Measurements from ENCODE around the gene TMCO5A. TPM values are rescaled to one million over a fixed set of nuclear protein-coding genes. Genes with fewer than 3 reads are reported as not detected.

Gene TMCO5A
- total and polyA plus RNA-seq, 2 donors (not counting 3 experiments of a cell fraction or from before 2014, with no cell fraction given), result not detected

GRCh38 chr15:37891766-37892368, 42.6 kb upstream of the TMCO5A start:
- H3K27ac ChIP-seq (ENCODE audit: insufficient read depth, low read depth, low read length), result no peak overlapping the region
- FAIRE-seq, result peak; percentile 72

More at GRCh38 chr15:37891766-37892368, 42.6 kb upstream of the TMCO5A start:
- Histone ChIP-seq H4K20me1 (replicated peaks; ENCODE audit: control insufficient read depth, extremely low read depth, insufficient read depth, low read length) (no peaks in the 10 kb centered on the region), H3K4me2 (ENCODE audit: insufficient read depth, low read length) (no peak overlapping the region), H2AFZ (ENCODE audit: low read depth, low read length) (no peak overlapping the region), H3K4me3 (replicated peaks in 1 of 3; ENCODE audit: insufficient read depth in 1 of 3, low read depth in 1 of 3, low read length in 3 of 3) (no peak overlapping the region), H3K36me3 (ENCODE audit: control insufficient read depth in 2 of 2, extremely low read depth in 1 of 2, insufficient read depth in 2 of 2, low read length in 2 of 2) (no peaks in the 10 kb centered on the region), H3K9ac (replicated peaks; ENCODE audit: extremely low read depth, insufficient read depth, low read length) (no peak overlapping the region), H3K9me1 (replicated peaks; ENCODE audit: control insufficient read depth, extremely low read depth, insufficient read depth, low read length) (no peaks in the 10 kb centered on the region), H3K79me2 (ENCODE audit: control insufficient read depth, insufficient read depth, low read length) (no peaks in the 10 kb centered on the region), H3K4me1 (ENCODE audit: control insufficient read depth, extremely low read depth, insufficient read depth, low read length) (peaks cover 3% of the 10 kb centered on the region), H3K27me3 (ENCODE audit: control insufficient read depth in 2 of 2, insufficient read depth in 2 of 2, low read length in 2 of 2) (peaks cover 8 to 53% of the 10 kb centered on the region in 2 experiments), H3K9me3 (replicated peaks; ENCODE audit: control insufficient read depth, insufficient read depth, low read length) (no peaks in the 10 kb centered on the region)
- POLR2A ChIA-PET, result no interaction called here
- DNase-seq (ENCODE audit: low read depth, low spot score), result peak; percentile 46
- CTCF ChIA-PET, result interaction anchor here (0.9 to 3.7 kb wide), 18 partner anchors 10 to 1008 kb away, joined by 3 to 55 read pairs (median 4); no protein-coding TSS in a partner anchor
- TF ChIP-seq POLR2AphosphoS5 (IDR thresholded peaks at IDR 0.05; ENCODE audit: insufficient read depth, low read depth, low read length) (no peak), CTCF (IDR thresholded peaks at IDR 0.05; ENCODE audit: extremely low read depth in 1 of 2, insufficient read depth in 1 of 2, low read depth in 1 of 2, low read length in 2 of 2) (peak; percentile 62 to 71)
- BruUV-seq (replicated peaks), result no TSS peak
- dilution Hi-C loops (cut with MboI; ENCODE audit: extremely low pct_ligation_motif_present, low sequenced_read_pairs), result no loop called here
- intact Hi-C loops (cut with micrococcal nuclease), result no loop called here

Data from endothelial cell of umbilical vein (primary cell).